Keratinocyte (primary cell): ENCODE results near the gene FLNB. TPM values are rescaled to one million over a fixed set of nuclear protein-coding genes. Genes with fewer than 3 reads are reported as not detected.

Experiments
- DNase-seq: peaks from one replicate; pipeline ENCODE4 v3.0.0-alpha.2; 2011; ENCODE audit warnings: low read depth, missing footprints, low spot score
- FAIRE-seq: peaks from 2 replicates; lab custom pipeline; 2011; peaks lifted over from hg19 to GRCh38; lab: Jason Lieb, UNC
- H2AFZ ChIP-seq: 2 replicates; pipeline ENCODE4 v1.6.0; 2012; ENCODE audit warnings: low read length, control low read depth, inconsistent platforms; ENCODE audit not compliant: control insufficient read depth
- H3K27ac ChIP-seq: 2 replicates; pipeline ENCODE4 v1.5.1; 2011; ENCODE audit warnings: low read length; ENCODE audit not compliant: control insufficient read depth, insufficient read depth
- H3K27me3 ChIP-seq: 3 replicates; pipeline ENCODE4 v1.6.0; 2011; ENCODE audit warnings: low read length; ENCODE audit not compliant: control insufficient read depth, insufficient read depth; ENCODE audit errors: extremely low read depth
- H3K36me3 ChIP-seq, 2 experiments: 2 replicates in 1 of 2; 3 replicates in 1 of 2; pipeline ENCODE4 v1.5.1; 2011; ENCODE audit warnings: low read length in 2 of 2, mild to moderate bottlenecking in 1 of 2; ENCODE audit not compliant: control insufficient read depth in 2 of 2, insufficient read depth in 2 of 2; ENCODE audit errors: extremely low read depth in 1 of 2
- H3K4me1 ChIP-seq: 3 replicates; pipeline ENCODE4 v1.5.1; 2011; ENCODE audit warnings: low read length; ENCODE audit not compliant: control insufficient read depth, insufficient read depth; ENCODE audit errors: extremely low read depth
- H3K4me2 ChIP-seq: 3 replicates; pipeline ENCODE4 v1.6.0; 2011; ENCODE audit warnings: low read depth, low read length; ENCODE audit not compliant: control insufficient read depth, insufficient read depth; ENCODE audit errors: extremely low read depth
- H3K4me3 ChIP-seq, 3 experiments: fragments of 200-600 bp in 1 of 3; sonication (generic) in 1 of 3; 2 replicates in 2 of 3; 3 replicates in 1 of 3; pipeline ENCODE4 v1.5.1; 2011 to 2016; ENCODE audit warnings: low read length in 3 of 3, mild to moderate bottlenecking in 3 of 3, control low read depth in 2 of 3, inconsistent platforms in 1 of 3, low read depth in 1 of 3, mixed read lengths in 1 of 3, mixed run types in 1 of 3, moderate library complexity in 1 of 3; ENCODE audit not compliant: control insufficient read depth in 2 of 3, insufficient read depth in 2 of 3; ENCODE audit errors: extremely low read depth in 1 of 3
- H3K79me2 ChIP-seq: 2 replicates; pipeline ENCODE4 v1.6.0; 2012; ENCODE audit warnings: low read length; ENCODE audit not compliant: control insufficient read depth, insufficient read depth
- H3K9ac ChIP-seq: 3 replicates; pipeline ENCODE4 v1.6.0; 2011; ENCODE audit warnings: low read length; ENCODE audit not compliant: control insufficient read depth, insufficient read depth; ENCODE audit errors: extremely low read depth
- H3K9me1 ChIP-seq: 3 replicates; pipeline ENCODE4 v1.6.0; 2011; ENCODE audit warnings: low read length; ENCODE audit not compliant: control insufficient read depth, insufficient read depth; ENCODE audit errors: extremely low read depth
- H3K9me3 ChIP-seq: 2 replicates; pipeline ENCODE4 v1.5.1; 2012; ENCODE audit warnings: low read depth, low read length; ENCODE audit not compliant: control insufficient read depth
- H4K20me1 ChIP-seq: 3 replicates; pipeline ENCODE4 v1.6.0; 2011; ENCODE audit warnings: low read length; ENCODE audit not compliant: control insufficient read depth, insufficient read depth; ENCODE audit errors: extremely low read depth
- CTCF ChIP-seq, 3 experiments: IDR thresholded peaks in 1 of 3; conservative IDR thresholded peaks in 1 of 3; optimal IDR thresholded peaks in 1 of 3; 2 replicates in 2 of 3; 3 replicates in 1 of 3; pipeline versions ENCODE3 to v1.5.1; 2011; ENCODE audit warnings: low read length in 3 of 3, mild to moderate bottlenecking in 3 of 3, moderate library complexity in 2 of 3, control low read depth in 1 of 3, inconsistent platforms in 1 of 3; ENCODE audit not compliant: insufficient read depth in 2 of 3; ENCODE audit errors: extremely low read depth in 1 of 3
- EZH2 ChIP-seq: IDR thresholded peaks from one replicate; pipeline ENCODE4 v1.6.1; 2012; ENCODE audit warnings: inconsistent platforms, mild to moderate bottlenecking, low read length, moderate library complexity
- dilution Hi-C: fragments of 300-500 bp; cut with MboI; formaldehyde crosslinking; loops from one replicate; pipeline ENCODE4 v1.7.0; 2020; ENCODE audit warnings: low sequenced_read_pairs; ENCODE audit not compliant: extremely low pct_ligation_motif_present
- polyA plus RNA-seq, 5 experiments: library from polyadenylated mRNA; depleted of rRNA in 3 of 5; stranded (reverse) in 3 of 5; stranded (forward) in 1 of 5; unstranded in 1 of 5; fragments of >200 nt; gene quantifications; 1 replicate in 1 of 5; 2 replicates in 3 of 5; 3 replicates in 1 of 5; pipeline versions ENCODE4 v1.2.1 to v1.2.3, GENCODE V29; 2011 to 2012; ENCODE audit warnings: missing spikeins in 2 of 5, low read depth in 1 of 5, low replicate concordance in 1 of 5

The FLNB gene
- polyA plus RNA-seq, 1 donor (not counting 4 experiments of a cell fraction or from before 2014, with no cell fraction given) = 289 TPM

GRCh38 chr3:58204720-58205119 is 196.5 kb downstream of the FLNB start:
- H3K27ac ChIP-seq = no peak overlapping the region
- H3K79me2 ChIP-seq = no peaks in the 10 kb centered on the region
- peaks cover 20% of the 10 kb centered on the region for H3K4me1 ChIP-seq
- H3K27me3 ChIP-seq = no peaks in the 10 kb centered on the region
- no peak overlapping the region for H3K4me3 ChIP-seq
- DNase-seq (no peak), FAIRE-seq (no peak)
- no peaks in the 10 kb centered on the region for H4K20me1 ChIP-seq
- H3K9me3 ChIP-seq = no peaks in the 10 kb centered on the region
- TF ChIP-seq EZH2 = no peak
- TF ChIP-seq CTCF (optimal IDR thresholded peaks at IDR 0.05 in 1 of 3, IDR thresholded peaks at IDR 0.05 in 1 of 3, conservative IDR thresholded peaks at IDR 0.05 in 1 of 3; ENCODE audit: extremely low read depth in 1 of 3, insufficient read depth in 2 of 3, low read length in 3 of 3) = no peak
- no peaks in the 10 kb centered on the region for H3K36me3 ChIP-seq
- H3K4me2 ChIP-seq = no peak overlapping the region
- H3K9me1 ChIP-seq = no peaks in the 10 kb centered on the region
- dilution Hi-C loops = no loop called here
- no peak overlapping the region for H3K9ac ChIP-seq
- no peak overlapping the region for H2AFZ ChIP-seq

- Histone ChIP-seq H2AFZ (no peak overlapping the region), H4K20me1 (no peaks in the 10 kb centered on the region), H3K9ac (no peak overlapping the region), H3K27ac (no peak overlapping the region), H3K9me1 (no peaks in the 10 kb centered on the region), H3K36me3 (no peaks in the 10 kb centered on the region), H3K79me2 (no peaks in the 10 kb centered on the region), H3K4me3 (no peak overlapping the region), H3K4me1 (peaks cover 27% of the 10 kb centered on the region), H3K27me3 (no peaks in the 10 kb centered on the region), H3K4me2 (no peak overlapping the region), H3K9me3 (no peaks in the 10 kb centered on the region)
- FAIRE-seq (no peak), DNase-seq (no peak)
- dilution Hi-C loops = no loop called here
- TF ChIP-seq EZH2 (no peak), CTCF (optimal IDR thresholded peaks at IDR 0.05 in 1 of 3, IDR thresholded peaks at IDR 0.05 in 1 of 3, conservative IDR thresholded peaks at IDR 0.05 in 1 of 3; ENCODE audit: extremely low read depth in 1 of 3, insufficient read depth in 2 of 3, low read length in 3 of 3) (no peak)
These were observed 197.8 kb downstream of the FLNB start for GRCh38 chr3:58205981-58206380.
